ENCODE data around the gene RUNX2.
A peak's percentile ranks its signal among the peaks of the same experiment; 100 is the strongest.

Gene RUNX2

DNA sequence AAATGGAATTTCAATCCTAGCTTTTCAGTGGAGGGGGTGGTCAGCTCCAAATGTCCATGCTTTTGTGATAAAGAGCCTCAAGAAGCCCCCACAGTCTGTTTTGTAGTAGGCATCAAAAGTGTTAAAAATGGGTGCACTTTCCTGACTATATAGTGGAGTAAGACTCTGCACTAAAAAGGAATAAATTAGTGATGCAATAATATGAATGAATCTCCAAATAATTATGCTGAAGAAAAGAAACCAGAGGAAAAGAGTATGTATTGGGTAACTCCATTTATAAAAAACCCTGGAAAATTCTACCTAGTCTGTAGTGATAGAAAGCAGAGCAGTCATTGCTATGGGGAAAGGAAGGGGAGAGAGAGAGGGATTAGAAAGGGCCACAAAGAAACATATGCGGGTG is 360.1 kb downstream of the RUNX2 start:
- no peak for DNase-seq (ENCODE audit: low read depth)

GRCh38 chr6:45689926-45690615 is 361.9 kb downstream of the RUNX2 start:
- DNase-seq (ENCODE audit: low read depth) = no peak
- H3K4me3 ChIP-seq (ENCODE audit: control insufficient read depth, low read depth, low read length) = no peak overlapping the region
- TF ChIP-seq CTCF (conservative IDR thresholded peaks at IDR 0.05; ENCODE audit: control insufficient read depth, insufficient read depth, low read depth, low read length) = no peak

More for the DNA sequence above, 360.1 kb downstream of the RUNX2 start:
- no peak for TF ChIP-seq CTCF (conservative IDR thresholded peaks at IDR 0.05; ENCODE audit: control insufficient read depth, insufficient read depth, low read depth, low read length)
- H3K4me3 ChIP-seq (ENCODE audit: control insufficient read depth, low read depth, low read length) = no peak overlapping the region

GRCh38 chr6:45690846-45691245 is 362.7 kb downstream of the RUNX2 start:
- no peak for TF ChIP-seq CTCF (conservative IDR thresholded peaks at IDR 0.05; ENCODE audit: control insufficient read depth, insufficient read depth, low read depth, low read length)
- H3K4me3 ChIP-seq (ENCODE audit: control insufficient read depth, low read depth, low read length) = no peak overlapping the region
- no peak for DNase-seq (ENCODE audit: low read depth)

GRCh38 chr6:45691426-45691825 is 363.3 kb downstream of the RUNX2 start:
- peak; percentile 31 for DNase-seq (ENCODE audit: low read depth)
- H3K4me3 ChIP-seq (ENCODE audit: control insufficient read depth, low read depth, low read length) = no peak overlapping the region
- no peak for TF ChIP-seq CTCF (conservative IDR thresholded peaks at IDR 0.05; ENCODE audit: control insufficient read depth, insufficient read depth, low read depth, low read length)

DNA sequence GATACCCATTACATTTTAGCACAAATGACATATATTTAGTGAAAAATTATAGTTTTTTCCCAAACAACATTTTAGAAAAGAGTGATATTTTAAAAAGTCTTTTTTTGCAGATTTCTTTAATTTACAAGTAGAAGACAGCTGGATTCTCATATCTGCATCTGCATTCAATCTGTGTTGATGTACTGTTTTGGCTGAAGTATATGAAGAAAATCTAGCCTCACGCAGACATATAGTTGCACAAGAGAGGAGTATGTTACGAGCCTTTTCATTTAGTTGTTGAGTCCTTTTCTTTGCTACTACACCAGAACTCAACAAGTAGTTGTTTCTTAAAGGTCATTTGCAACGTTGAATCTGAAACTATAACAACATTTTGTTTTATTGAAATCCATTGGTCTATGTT is 363.9 kb downstream of the RUNX2 start:
- no peak for DNase-seq (ENCODE audit: low read depth)
- H3K4me3 ChIP-seq (ENCODE audit: control insufficient read depth, low read depth, low read length) = no peak overlapping the region
- TF ChIP-seq CTCF (conservative IDR thresholded peaks at IDR 0.05; ENCODE audit: control insufficient read depth, insufficient read depth, low read depth, low read length) = no peak

- no peak for DNase-seq (ENCODE audit: low read depth)
- H3K4me3 ChIP-seq (ENCODE audit: control insufficient read depth, low read depth, low read length) = no peak overlapping the region
- no peak for TF ChIP-seq CTCF (conservative IDR thresholded peaks at IDR 0.05; ENCODE audit: control insufficient read depth, insufficient read depth, low read depth, low read length)
Observed at GRCh38 chr6:45696738-45697137, 368.6 kb downstream of the RUNX2 start.

GRCh38 chr6:45697605-45698004 is 369.5 kb downstream of the RUNX2 start:
- DNase-seq (ENCODE audit: low read depth) = peak; percentile 100
- H3K4me3 ChIP-seq (ENCODE audit: control insufficient read depth, low read depth, low read length) = no peak overlapping the region
- TF ChIP-seq CTCF (conservative IDR thresholded peaks at IDR 0.05; ENCODE audit: control insufficient read depth, insufficient read depth, low read depth, low read length) = no peak
